ENCODE measurements around the gene SSR2. TPM values are rescaled to one million over a fixed set of nuclear protein-coding genes. Genes with fewer than 3 reads are reported as not detected.
A peak's percentile ranks its signal among the peaks of the same experiment; 100 is the strongest.

SSR2 gene
- total RNA-seq, 2 experiments from 2014 or later, result 204 to 205 TPM

GRCh38 chr1:155971910-155972809 lies 48.6 kb downstream of the SSR2 start:
- peak overlapping the region; percentile 28 for H3K27ac Mint-ChIP-seq
- no peak for DNase-seq
- no peaks in the 10 kb centered on the region for H3K9me3 Mint-ChIP-seq
- H3K27me3 Mint-ChIP-seq, result no peaks in the 10 kb centered on the region
- H3K36me3 Mint-ChIP-seq, result peaks cover 25% of the 10 kb centered on the region
- no peak for ATAC-seq (ENCODE audit: low read depth)
- H3K4me3 Mint-ChIP-seq, result peak overlapping the region; percentile 15
- H3K4me1 Mint-ChIP-seq, result peaks cover 85% of the 10 kb centered on the region
- POLR2A ChIA-PET, result no interaction called here

- ATAC-seq (ENCODE audit: low read depth), result peak; percentile 49
- peak overlapping the region; percentile 72 for H3K4me3 Mint-ChIP-seq
- POLR2A ChIA-PET, result no interaction called here
These were observed 50.1 kb downstream of the SSR2 start for GRCh38 chr1:155970531-155971167.

GRCh38 chr1:155969377-155969791 lies 51.4 kb downstream of the SSR2 start:
- Mint-ChIP-seq H3K9me3 (no peaks in the 10 kb centered on the region), H3K4me3 (peak overlapping the region; percentile 36), H3K4me1 (peaks cover 78% of the 10 kb centered on the region), H3K27me3 (no peaks in the 10 kb centered on the region), H3K27ac (peak overlapping the region; percentile 96), H3K36me3 (peaks cover 21% of the 10 kb centered on the region)
- POLR2A ChIA-PET, result interaction anchor here (0.8 to 3.1 kb wide), 3 partner anchors 8 to 36 kb away, joined by 3 to 34 read pairs (median 17); partner anchors contain the start of gene ARHGEF2
- ATAC-seq (ENCODE audit: low read depth) (no peak), DNase-seq (no peak)

More at GRCh38 chr1:155970531-155971167, 50.1 kb downstream of the SSR2 start:
- Mint-ChIP-seq H3K4me1 (peaks cover 86% of the 10 kb centered on the region), H3K27ac (peak overlapping the region; percentile 91), H3K36me3 (peaks cover 24% of the 10 kb centered on the region), H3K9me3 (no peaks in the 10 kb centered on the region), H3K27me3 (no peaks in the 10 kb centered on the region)
- DNase-seq, result no peak

- Mint-ChIP-seq H3K36me3 (peaks cover 24% of the 10 kb centered on the region), H3K4me1 (peaks cover 73% of the 10 kb centered on the region), H3K4me3 (peak overlapping the region; percentile 79), H3K27me3 (no peaks in the 10 kb centered on the region), H3K27ac (peak overlapping the region; percentile 96), H3K9me3 (no peaks in the 10 kb centered on the region)
- DNase-seq (no peak), ATAC-seq (ENCODE audit: low read depth) (no peak)
- POLR2A ChIA-PET, result interaction anchor here (0.8 to 3.1 kb wide), 6 partner anchors 9 to 35 kb away, joined by 3 to 34 read pairs (median 10); partner anchors contain the start of genes ARHGEF2 and KHDC4
These were observed 52.1 kb downstream of the SSR2 start for GRCh38 chr1:155968670-155969069.

- H3K9me3 Mint-ChIP-seq, result no peaks in the 10 kb centered on the region
- peaks cover 24% of the 10 kb centered on the region for H3K36me3 Mint-ChIP-seq
- H3K27me3 Mint-ChIP-seq, result no peaks in the 10 kb centered on the region
- peak overlapping the region; percentile 79 for H3K4me3 Mint-ChIP-seq
- no peak for ATAC-seq (ENCODE audit: low read depth)
- peaks cover 67% of the 10 kb centered on the region for H3K4me1 Mint-ChIP-seq
- no peak for DNase-seq
- H3K27ac Mint-ChIP-seq, result peak overlapping the region; percentile 96
- POLR2A ChIA-PET, result interaction anchor here (0.6 to 3.1 kb wide), 11 partner anchors 9 to 34 kb away, joined by 3 to 34 read pairs (median 5); partner anchors contain the start of genes ARHGEF2 and KHDC4
These were observed 52.7 kb downstream of the SSR2 start for GRCh38 chr1:155968051-155968400.

GRCh38 chr1:155967341-155968050 lies 53.3 kb downstream of the SSR2 start:
- Mint-ChIP-seq H3K9me3 (no peaks in the 10 kb centered on the region), H3K4me1 (peaks cover 65% of the 10 kb centered on the region), H3K27ac (peak overlapping the region; percentile 96), H3K36me3 (peaks cover 27% of the 10 kb centered on the region), H3K27me3 (no peaks in the 10 kb centered on the region), H3K4me3 (peak overlapping the region; percentile 79)
- ATAC-seq (ENCODE audit: low read depth) (peak; percentile 55), DNase-seq (no peak)
- POLR2A ChIA-PET, result interaction anchor here (0.6 to 3.1 kb wide), 12 partner anchors 7 to 33 kb away, joined by 3 to 34 read pairs (median 4); partner anchors contain the start of genes ARHGEF2 and KHDC4

GRCh38 chr1:155966750-155967149 lies 54.0 kb downstream of the SSR2 start:
- peaks cover 31% of the 10 kb centered on the region for H3K36me3 Mint-ChIP-seq
- POLR2A ChIA-PET, result interaction anchor here (1.2 to 3.1 kb wide), 5 partner anchors 8 to 33 kb away, joined by 3 to 34 read pairs (median 4); partner anchors contain the start of genes ARHGEF2 and KHDC4

GRCh38 chr1:155966135-155966534 lies 54.6 kb downstream of the SSR2 start:
- ATAC-seq (ENCODE audit: low read depth), result no peak
- Mint-ChIP-seq H3K9me3 (no peaks in the 10 kb centered on the region), H3K27me3 (no peaks in the 10 kb centered on the region), H3K27ac (peak overlapping the region; percentile 96), H3K4me3 (peak overlapping the region; percentile 22), H3K4me1 (peaks cover 55% of the 10 kb centered on the region), H3K36me3 (peaks cover 35% of the 10 kb centered on the region)
- POLR2A ChIA-PET, result interaction anchor here (1.1 to 1.4 kb wide), 3 partner anchors 9 to 32 kb away, joined by 3 to 5 read pairs (median 3); partner anchors contain the start of genes ARHGEF2 and KHDC4
- no peak for DNase-seq

More at GRCh38 chr1:155966750-155967149, 54.0 kb downstream of the SSR2 start:
- H3K27ac Mint-ChIP-seq, result peak overlapping the region; percentile 96
- H3K4me3 Mint-ChIP-seq, result peak overlapping the region; percentile 25
- no peaks in the 10 kb centered on the region for H3K27me3 Mint-ChIP-seq
- peaks cover 59% of the 10 kb centered on the region for H3K4me1 Mint-ChIP-seq
- H3K9me3 Mint-ChIP-seq, result no peaks in the 10 kb centered on the region
- DNase-seq (no peak), ATAC-seq (ENCODE audit: low read depth) (peak; percentile 8)

GRCh38 chr1:155964193-155964592 lies 56.6 kb downstream of the SSR2 start:
- no peak overlapping the region for H3K4me3 Mint-ChIP-seq
- H3K27me3 Mint-ChIP-seq, result no peaks in the 10 kb centered on the region
- H3K9me3 Mint-ChIP-seq, result no peaks in the 10 kb centered on the region
- no peak overlapping the region for H3K27ac Mint-ChIP-seq
- peaks cover 34% of the 10 kb centered on the region for H3K36me3 Mint-ChIP-seq
- DNase-seq (no peak), ATAC-seq (ENCODE audit: low read depth) (no peak)
- H3K4me1 Mint-ChIP-seq, result peaks cover 41% of the 10 kb centered on the region
- POLR2A ChIA-PET, result interaction anchor here (4.8 kb wide), 1 partner anchor 13 kb away, joined by 22 read pairs; the partner anchor contains the start of gene ARHGEF2

GRCh38 chr1:155962599-155963211 lies 58.0 kb downstream of the SSR2 start:
- Mint-ChIP-seq H3K27ac (no peak overlapping the region), H3K36me3 (peaks cover 36% of the 10 kb centered on the region), H3K4me3 (no peak overlapping the region), H3K27me3 (no peaks in the 10 kb centered on the region), H3K4me1 (peaks cover 26% of the 10 kb centered on the region), H3K9me3 (no peaks in the 10 kb centered on the region)
- DNase-seq, result no peak
- POLR2A ChIA-PET, result interaction anchor here (0.7 to 4.8 kb wide), 3 partner anchors 12 to 17 kb away, joined by 3 to 22 read pairs (median 3); partner anchors contain the start of gene ARHGEF2
- ATAC-seq (ENCODE audit: low read depth), result no peak

- peaks cover 38% of the 10 kb centered on the region for H3K36me3 Mint-ChIP-seq
- no peak for ATAC-seq (ENCODE audit: low read depth)
- H3K27ac Mint-ChIP-seq, result peak overlapping the region; percentile 56
- POLR2A ChIA-PET, result interaction anchor here (0.8 to 4.8 kb wide), 2 partner anchors 11 to 15 kb away, joined by 3 to 22 read pairs; partner anchors contain the start of gene ARHGEF2
- H3K4me3 Mint-ChIP-seq, result no peak overlapping the region
- DNase-seq, result no peak
- no peaks in the 10 kb centered on the region for H3K27me3 Mint-ChIP-seq
- H3K4me1 Mint-ChIP-seq, result peaks cover 20% of the 10 kb centered on the region
- H3K9me3 Mint-ChIP-seq, result no peaks in the 10 kb centered on the region
These were observed 58.8 kb downstream of the SSR2 start for GRCh38 chr1:155961937-155962336.

GRCh38 chr1:155960081-155960745 lies 60.5 kb downstream of the SSR2 start:
- DNase-seq, result no peak
- Mint-ChIP-seq H3K27me3 (no peaks in the 10 kb centered on the region), H3K4me1 (peaks cover 11% of the 10 kb centered on the region), H3K9me3 (no peaks in the 10 kb centered on the region), H3K4me3 (no peak overlapping the region), H3K27ac (peak overlapping the region; percentile 62), H3K36me3 (peaks cover 34% of the 10 kb centered on the region)
- POLR2A ChIA-PET, result interaction anchor here (0.7 to 4.8 kb wide), 4 partner anchors 9 to 27 kb away, joined by 4 to 22 read pairs (median 4); partner anchors contain the start of gene ARHGEF2
- ATAC-seq (ENCODE audit: low read depth), result no peak

Data from activated naive CD8-positive, alpha-beta T cell treated with anti-CD3 and anti-CD28 coated beads, Interleukin-2, amount 10 ng/mL, durations not matched to agents 7 days and 5 days (primary cell).